GM12878 (cell line): Measurements from ENCODE around the gene BICC1. TPM values are rescaled to one million over a fixed set of nuclear protein-coding genes. Genes with fewer than 3 reads are reported as not detected.

Source experiments
- ATAC-seq: fragments of 200-7000 bp; cut with Tn5 transposase; 3 replicates; pipeline ENCODE4 v1.9.1; 2020; ENCODE audit warnings: mild to moderate bottlenecking, moderate library complexity
- BruUV-seq: library from RNA; stranded (reverse); fragments of 400-500 nt; replicated peaks from 2 replicates; lab custom pipeline; 2021; lab: Mats Ljungman, UMichigan
- CTCF ChIA-PET: fragments of 300-600 bp; sonication (Branson Sonifier 250); formaldehyde crosslinking; extraction: SDS; loops from one replicate; lab custom pipeline; 2021; ENCODE audit warnings: inconsistent platforms; lab: Yijun Ruan, JAX
- POLR2A ChIA-PET: fragments of 350-600 bp; formaldehyde crosslinking; extraction: SDS; loops from one replicate; lab custom pipeline; 2021; ENCODE audit warnings: inconsistent platforms; lab: Charles Lee
- RAD21 ChIA-PET: fragments of 300-600 bp; sonication (Branson Sonifier 250); formaldehyde crosslinking; loops from one replicate; lab custom pipeline; 2023; ENCODE audit warnings: antibody characterized with exemption; ENCODE audit not compliant: unreplicated experiment; lab: Charles Lee
- SMC1A ChIA-PET: fragments of 300-600 bp; sonication (Branson Sonifier 250); formaldehyde crosslinking; loops from one replicate; lab custom pipeline; 2023; ENCODE audit not compliant: unreplicated experiment, uncharacterized antibody; lab: Charles Lee
- DNase-seq: peaks from one replicate; pipeline ENCODE4 v3.0.0-alpha.2; 2011; ENCODE audit warnings: low read depth, low spot score
- FAIRE-seq: peaks from 3 replicates; lab custom pipeline; 2011; peaks lifted over from hg19 to GRCh38; lab: Jason Lieb, UNC
- H2AFZ ChIP-seq: 2 replicates; pipeline ENCODE4 v1.6.0; 2011; ENCODE audit warnings: low read depth, low read length, control low read depth; ENCODE audit not compliant: control insufficient read depth
- H3K27ac ChIP-seq: 2 replicates; pipeline ENCODE4 v1.5.1; 2011; ENCODE audit warnings: control low read depth; ENCODE audit not compliant: control insufficient read depth, insufficient read depth
- H3K27me3 ChIP-seq, 2 experiments: replicated peaks in 1 of 2; 2 replicates each; pipeline versions ENCODE4 v1.6.0 to v1.6.1; 2011; ENCODE audit warnings: low read length in 1 of 2; ENCODE audit not compliant: control insufficient read depth in 2 of 2, insufficient read depth in 2 of 2
- H3K36me3 ChIP-seq, 2 experiments: 2 replicates each; pipeline ENCODE4 v1.5.1; 2011; ENCODE audit warnings: low read length in 1 of 2; ENCODE audit not compliant: control insufficient read depth in 2 of 2, insufficient read depth in 2 of 2
- H3K4me1 ChIP-seq: 2 replicates; pipeline ENCODE4 v1.6.1; 2011; ENCODE audit warnings: mild to moderate bottlenecking, low read length, moderate library complexity, mixed read lengths; ENCODE audit not compliant: control insufficient read depth, insufficient read depth
- H3K4me2 ChIP-seq: 2 replicates; pipeline ENCODE4 v1.6.0; 2011; ENCODE audit warnings: control low read depth; ENCODE audit not compliant: control insufficient read depth, insufficient read depth
- H3K4me3 ChIP-seq: fragments of 200-600 bp; sonication (generic); 2 replicates; pipeline ENCODE4 v1.5.1; 2016
- H3K79me2 ChIP-seq: 2 replicates; pipeline ENCODE4 v1.6.0; 2011; ENCODE audit warnings: low read length; ENCODE audit not compliant: control insufficient read depth, insufficient read depth
- H3K9ac ChIP-seq: 2 replicates; pipeline ENCODE4 v1.8.0; 2011; ENCODE audit warnings: low read length, control low read depth, mixed read lengths; ENCODE audit not compliant: control insufficient read depth, insufficient read depth
- H3K9me3 ChIP-seq: replicated peaks from 3 replicates; pipeline ENCODE4 v1.5.1; 2011; ENCODE audit warnings: mild to moderate bottlenecking, low read length; ENCODE audit not compliant: control insufficient read depth, insufficient read depth
- H4K20me1 ChIP-seq: 2 replicates; pipeline ENCODE4 v1.6.0; 2011; ENCODE audit not compliant: control insufficient read depth, insufficient read depth
- BCLAF1 ChIP-seq: fragments of 450-650 bp; IDR thresholded peaks from 2 replicates; pipeline ENCODE4 v1.6.1; 2017; ENCODE audit warnings: antibody characterized with exemption, mild to moderate bottlenecking, moderate library complexity
- E2F8 ChIP-seq: fragments of 450-650 bp; IDR thresholded peaks from 2 replicates; pipeline ENCODE4 v1.6.1; 2018; ENCODE audit warnings: mild to moderate bottlenecking, low read depth, moderate library complexity; ENCODE audit not compliant: partially characterized antibody
- ESRRA ChIP-seq: IDR thresholded peaks from 2 replicates; pipeline ENCODE4 v1.6.1; 2012; ENCODE audit warnings: mild to moderate bottlenecking, low read length, improper control_type of control experiment
- HDAC6 ChIP-seq: fragments of 200-600 bp; sonication (generic); IDR thresholded peaks from one replicate; pipeline ENCODE4 v1.8.0; 2017; ENCODE audit warnings: antibody characterized with exemption; ENCODE audit not compliant: unreplicated experiment
- RUNX3 ChIP-seq: IDR thresholded peaks from 2 replicates; pipeline ENCODE4 v1.6.1; 2012; ENCODE audit warnings: low read length, inconsistent platforms
- TCF12 ChIP-seq: IDR thresholded peaks from 2 replicates; pipeline ENCODE4 v1.6.1; 2011; ENCODE audit warnings: low read depth, mild to moderate bottlenecking, low read length
- TCF7 ChIP-seq: IDR thresholded peaks from 2 replicates; pipeline ENCODE4 v1.6.1; 2014; ENCODE audit warnings: antibody characterized with exemption, borderline replicate concordance
- ZBTB11 ChIP-seq: fragments of 450-650 bp; formaldehyde crosslinking; IDR thresholded peaks from 2 replicates; pipeline ENCODE4 v1.5.0; 2022; ENCODE audit warnings: mild to moderate bottlenecking, missing genetic modification characterization
- WGBS: methylation state at CpG from one replicate; pipeline ENCODE4 v1.1.6; 2016; ENCODE audit warnings: low lambda C conversion rate; ENCODE audit not compliant: insufficient replicate concordance, insufficient coverage; ENCODE audit errors: missing lambda C conversion rate; 5-methylcytosine and 5-hydroxymethylcytosine counted together
- in situ Hi-C: fragments of 300-500 bp; cut with MboI; formaldehyde crosslinking; loops from 9 replicates; pipeline ENCODE4 v1.14.3; 2018; ENCODE audit warnings: mixed read lengths
- intact Hi-C: fragments of 100-400 bp; cut with micrococcal nuclease; formaldehyde crosslinking; loops from one replicate; pipeline ENCODE4 v1.14.2; 2022; ENCODE audit not compliant: unreplicated experiment
- polyA plus RNA-seq, 11 experiments: library from polyadenylated mRNA; depleted of rRNA in 4 of 11; unstranded in 6 of 11; stranded (reverse) in 5 of 11; fragments of >200 nt; fragmentation: Nextera tagmentation in 4 of 11; fragmentation: Illumina TruSeq in 1 of 11; extraction: Ambion mirVana in 4 of 11; extraction: Trizol in 1 of 11; gene quantifications; 1 replicate in 1 of 11; 2 replicates in 10 of 11; pipeline versions ENCODE4 v1.2.1 to v1.2.3, GENCODE V29; 2011 to 2016; ENCODE audit warnings: inconsistent platforms in 2 of 11, missing spikeins in 2 of 11, low read depth in 1 of 11
- total RNA-seq, 4 experiments: library from RNA; depleted of rRNA in 3 of 4; stranded (reverse); fragments of >200 nt in 3 of 4; fragmentation: Illumina TruSeq in 1 of 4; extraction: Trizol in 1 of 4; gene quantifications; 2 replicates each; pipeline versions ENCODE4 v1.2.1 to v1.2.3, GENCODE V29; 2013 to 2021

BICC1 gene
- total and polyA plus RNA-seq, 10 of the 15 experiments (the other 5 are each of a cell fraction or from before 2014, with no cell fraction given): 0.01 to 0.10 (median 0.04) TPM; not detected in 5

GRCh38 chr10:58810751-58811150, 298.1 kb downstream of the BICC1 start:
- SMC1A ChIA-PET: interaction anchor here (0.5 to 1.2 kb wide), 4 partner anchors 9 to 1389 kb away, joined by 3 read pairs; no protein-coding TSS in a partner anchor
- H3K27me3 ChIP-seq: no peaks in the 10 kb centered on the region; a peak in 1 of 4 replicates
- H3K9me3 ChIP-seq: no peaks in the 10 kb centered on the region
- H3K4me3 ChIP-seq: no peak overlapping the region
- TF ChIP-seq TCF12: no peak
- TF ChIP-seq, all 136 proteins: peak for 0
- FAIRE-seq (no peak), ATAC-seq (no peak), DNase-seq (no peak)
- in situ Hi-C loops (no loop called here), intact Hi-C loops (no loop called here)
- ChIA-PET CTCF (no interaction called here), RAD21 (no interaction called here), POLR2A (no interaction called here)
- no peak overlapping the region for H3K4me2 ChIP-seq
- H3K9ac ChIP-seq: no peak overlapping the region
- H3K27ac ChIP-seq: no peak overlapping the region
- H3K79me2 ChIP-seq: no peaks in the 10 kb centered on the region
- H3K36me3 ChIP-seq: no peaks in the 10 kb centered on the region
- H2AFZ ChIP-seq: no peak overlapping the region
- no TSS peak for BruUV-seq
- no peaks in the 10 kb centered on the region for H4K20me1 ChIP-seq
- 40% methylated on average over 2 of the region's 2 CpGs for WGBS
- no peaks in the 10 kb centered on the region for H3K4me1 ChIP-seq

GRCh38 chr10:58813573-58813972, 300.9 kb downstream of the BICC1 start:
- no peak for ATAC-seq
- no peak for DNase-seq
- Histone ChIP-seq H3K79me2 (no peaks in the 10 kb centered on the region), H3K27me3 (no peaks in the 10 kb centered on the region; a peak in 1 of 4 replicates), H3K4me1 (no peaks in the 10 kb centered on the region), H4K20me1 (no peaks in the 10 kb centered on the region), H3K4me3 (no peak overlapping the region), H3K9ac (no peak overlapping the region), H3K9me3 (no peaks in the 10 kb centered on the region), H3K27ac (no peak overlapping the region), H2AFZ (no peak overlapping the region), H3K36me3 (no peaks in the 10 kb centered on the region), H3K4me2 (no peak overlapping the region)
- in situ Hi-C loops (no loop called here), intact Hi-C loops (no loop called here)
- ChIA-PET CTCF (no interaction called here), RAD21 (no interaction called here), SMC1A (no interaction called here), POLR2A (no interaction called here)
- FAIRE-seq: no peak
- BruUV-seq: no TSS peak
- WGBS: 20% methylated on average over 8 of the region's 8 CpGs
- no peak for TF ChIP-seq ZBTB11 (CRISPR knock-in tag)
- no peak for TF ChIP-seq TCF7
- no peak for TF ChIP-seq ESRRA
- no peak for TF ChIP-seq HDAC6
- TF ChIP-seq RUNX3: no peak
- no peak for TF ChIP-seq BCLAF1
- no peak for TF ChIP-seq E2F8
